Psoas muscle (tissue), 8 donors: ENCODE measurements around the gene SCAMP3. TPM values are rescaled to one million over a fixed set of nuclear protein-coding genes. Genes with fewer than 3 reads are reported as not detected.

Source experiments
- ATAC-seq, 4 donors: fragments of 200-7000 bp; cut with Tn5 transposase; one replicate each; pipeline ENCODE4 v1.9.1; 2020; ENCODE audit warnings: moderate library complexity in 3 of 4, mild to moderate bottlenecking in 2 of 4
- DNase-seq, 2 donors: peaks; one replicate each; pipeline ENCODE4 v3.0.0-alpha.2; 2020
- H3K27ac ChIP-seq: fragments of 200-600 bp; one replicate; pipeline ENCODE4 v1.8.0; 2022
- H3K27me3 ChIP-seq, 3 donors: fragments of 200-600 bp in 1 of 3; one replicate each; pipeline versions ENCODE4 v1.6.1 to v1.8.0; 2013 to 2022; ENCODE audit warnings: low read length in 2 of 3, mild to moderate bottlenecking in 2 of 3, moderate library complexity in 1 of 3; ENCODE audit not compliant: insufficient read depth in 3 of 3
- H3K36me3 ChIP-seq, 2 donors: fragments of 200-600 bp in 1 of 2; one replicate each; pipeline versions ENCODE4 v1.6.1 to v1.8.0; 2013 to 2022; ENCODE audit warnings: low read depth in 1 of 2, mild to moderate bottlenecking in 1 of 2, moderate library complexity in 1 of 2; ENCODE audit not compliant: insufficient read depth in 1 of 2
- H3K4me1 ChIP-seq: fragments of 200-600 bp; one replicate; pipeline ENCODE4 v1.8.0; 2022
- H3K4me3 ChIP-seq: fragments of 200-600 bp; one replicate; pipeline ENCODE4 v1.8.0; 2022; ENCODE audit warnings: mild to moderate bottlenecking
- H3K9me3 ChIP-seq: fragments of 200-600 bp; one replicate; pipeline ENCODE4 v1.8.0; 2022
- WGBS, 3 donors: extraction: QIAGEN DNeasy Blood & Tissue Kit; methylation state at CpG; one replicate each; pipeline versions ENCODE4 v1.1.6 to v1.1.7; 2013; 5-methylcytosine and 5-hydroxymethylcytosine counted together
- intact Hi-C, 2 donors: fragments of 100-400 bp; cut with DNase I; formaldehyde crosslinking; loops; one replicate each; pipeline versions ENCODE4 v1.11.0 to v1.14.2; 2022
- polyA plus RNA-seq, 3 donors: library from polyadenylated mRNA; stranded (reverse); fragments of 200-250 nt; gene quantifications; one replicate each; pipeline ENCODE4 v1.2.3, GENCODE V29; 2013
- total RNA-seq, 4 donors: library from RNA; stranded (reverse); fragmentation: NEBNext Ultra II Directional in 2 of 4; extraction: Animal tissue kit (Norgen Biotek cat#: 25700) in 2 of 4; gene quantifications; one replicate each; pipeline versions ENCODE4 v1.2.1 to v1.2.4, GENCODE V29; 2021 to 2023
- TF ChIP-seq, protein P1 (sequence below): fragments of 200-600 bp; IDR thresholded peaks from one replicate; pipeline ENCODE4 v1.8.0; 2022; ENCODE audit warnings: antibody characterized with exemption
- donor health status: healthy with polysubstance abuse.
- donor health status: DM: no; HTN: no; CAD: no; lungs with moderate emphysema.
- donor health status: Bipolar disorder and iron deficiency.
- donor health status: healthy.
- donor health status: DM: yes; HTN: yes; CAD: no.
- donor health status: DM: no; HTN: no; CAD: no.
- donor health status: DM: no; HTN: no; CAD: no.
- donor health status: DM: yes; HTN: yes; CAD: no.

Gene SCAMP3
- total and polyA plus RNA-seq, 7 donors = 49.5 to 159 (median 70.7) TPM

DNA sequence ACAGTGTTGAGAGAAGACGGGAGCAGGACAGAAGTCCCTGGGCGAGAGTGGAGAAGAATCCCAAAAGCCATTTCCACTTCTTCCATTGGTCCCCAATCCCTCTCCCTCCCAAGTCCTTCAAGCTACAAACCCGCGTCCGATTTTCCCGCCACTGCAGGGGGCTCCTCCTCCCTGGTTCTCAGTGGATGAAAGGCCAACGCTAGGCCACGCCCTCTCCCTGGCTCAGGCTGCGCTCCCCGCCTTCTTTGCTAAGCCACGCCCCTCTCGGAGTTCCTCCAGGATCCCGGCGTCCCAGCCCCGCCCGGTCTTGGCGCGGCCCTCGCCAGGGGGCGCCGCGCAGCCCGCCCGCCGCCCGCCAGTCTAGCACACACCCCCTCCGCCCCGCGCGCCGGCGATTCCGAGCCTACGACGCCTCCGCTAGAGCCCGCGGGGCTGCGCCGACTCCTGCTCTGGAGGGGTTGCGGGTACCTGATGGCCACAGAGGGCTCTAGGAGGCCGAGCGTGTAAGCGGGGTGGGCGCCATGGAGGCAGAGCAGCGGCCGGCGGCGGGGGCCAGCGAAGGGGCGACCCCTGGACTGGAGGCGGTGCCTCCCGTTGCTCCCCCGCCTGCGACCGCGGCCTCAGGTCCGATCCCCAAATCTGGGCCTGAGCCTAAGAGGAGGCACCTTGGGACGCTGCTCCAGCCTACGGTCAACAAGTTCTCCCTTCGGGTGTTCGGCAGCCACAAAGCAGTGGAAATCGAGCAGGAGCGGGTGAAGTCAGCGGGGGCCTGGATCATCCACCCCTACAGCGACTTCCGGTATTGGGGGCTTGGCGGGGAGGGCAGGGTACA lies 15.1 kb upstream of the SCAMP3 start, which contains the start of gene HCN3:
HCN3 (plus strand) TSS at position 394 of the 832 bp plus-strand sequence; CDS start at position 522, 128 bp downstream.
- DNase-seq = peak; percentile 97 to 99
- H3K4me1 ChIP-seq = peaks cover 19% of the 10 kb centered on the region
- H3K4me3 ChIP-seq = peak within 1 kb of the TSS; percentile 86
- TF ChIP-seq, protein P1, sequence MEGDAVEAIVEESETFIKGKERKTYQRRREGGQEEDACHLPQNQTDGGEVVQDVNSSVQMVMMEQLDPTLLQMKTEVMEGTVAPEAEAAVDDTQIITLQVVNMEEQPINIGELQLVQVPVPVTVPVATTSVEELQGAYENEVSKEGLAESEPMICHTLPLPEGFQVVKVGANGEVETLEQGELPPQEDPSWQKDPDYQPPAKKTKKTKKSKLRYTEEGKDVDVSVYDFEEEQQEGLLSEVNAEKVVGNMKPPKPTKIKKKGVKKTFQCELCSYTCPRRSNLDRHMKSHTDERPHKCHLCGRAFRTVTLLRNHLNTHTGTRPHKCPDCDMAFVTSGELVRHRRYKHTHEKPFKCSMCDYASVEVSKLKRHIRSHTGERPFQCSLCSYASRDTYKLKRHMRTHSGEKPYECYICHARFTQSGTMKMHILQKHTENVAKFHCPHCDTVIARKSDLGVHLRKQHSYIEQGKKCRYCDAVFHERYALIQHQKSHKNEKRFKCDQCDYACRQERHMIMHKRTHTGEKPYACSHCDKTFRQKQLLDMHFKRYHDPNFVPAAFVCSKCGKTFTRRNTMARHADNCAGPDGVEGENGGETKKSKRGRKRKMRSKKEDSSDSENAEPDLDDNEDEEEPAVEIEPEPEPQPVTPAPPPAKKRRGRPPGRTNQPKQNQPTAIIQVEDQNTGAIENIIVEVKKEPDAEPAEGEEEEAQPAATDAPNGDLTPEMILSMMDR = peak; percentile 64
- H3K9me3 ChIP-seq = no peaks in the 10 kb centered on the region
- intact Hi-C loops = loop anchor here (2.0 to 5.0 kb wide), 2 partner anchors 45 to 46 kb away; partner anchors contain the start of gene RUSC1 (in 1 of the 2)
- peak; percentile 85 to 91 (median 90) for ATAC-seq
- 1% methylated on average over 61 to 68 of the region's 68 CpGs for WGBS, 3 donors
- H3K27ac ChIP-seq = peak within 1 kb of the TSS; percentile 39
- no peaks in the 10 kb centered on the region for H3K27me3 ChIP-seq
- H3K36me3 ChIP-seq = no peaks in the 10 kb centered on the region

DNA sequence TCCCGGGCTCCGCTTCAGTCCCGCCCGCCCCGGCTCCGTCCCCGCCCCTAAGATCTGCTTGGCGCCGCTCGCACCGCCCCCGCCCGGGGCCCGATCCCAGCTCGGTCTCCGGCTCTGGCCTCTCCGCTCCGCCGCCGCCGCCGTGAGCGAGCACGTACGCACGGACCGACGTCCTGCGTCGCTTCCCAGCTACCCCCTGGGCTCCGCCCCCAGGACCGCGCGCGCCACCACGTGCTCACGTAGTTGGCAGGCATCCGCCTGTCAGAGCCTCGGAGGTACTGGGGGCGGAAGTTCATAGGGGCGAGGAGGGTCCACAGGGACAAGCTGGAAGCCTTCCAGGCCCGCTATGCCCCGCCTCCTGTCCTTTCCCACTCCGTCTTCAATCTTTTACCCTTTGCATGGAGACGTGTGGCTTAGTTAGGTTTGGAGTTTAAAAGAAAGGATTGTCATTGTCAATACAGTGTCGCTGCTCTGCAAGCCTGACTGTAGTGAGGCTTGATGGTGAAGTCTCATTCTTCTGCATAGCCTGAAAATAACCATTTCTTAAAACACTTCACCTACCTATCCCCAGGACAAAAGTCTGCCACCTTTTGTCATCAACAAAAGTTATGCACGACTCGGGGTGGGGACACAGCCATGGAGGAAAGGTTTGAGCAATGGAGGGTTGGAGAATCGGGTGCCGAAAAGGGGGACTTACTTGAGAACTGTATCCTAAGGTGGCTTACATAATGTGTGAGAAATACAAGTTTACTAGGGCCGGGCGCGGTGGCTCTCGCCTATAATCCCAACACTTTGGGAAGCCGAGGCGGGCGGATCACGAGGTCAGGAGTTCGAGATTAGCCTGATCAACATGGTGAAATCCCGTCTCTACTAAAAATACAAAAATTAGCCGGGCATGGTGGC lies 11.4 kb upstream of the SCAMP3 start, which contains the start of gene CLK2:
CLK2 (minus strand) TSS at position 162 of the 903 bp plus-strand sequence. CDS start 2,527 bp downstream, outside the sequence.
- DNase-seq = peak; percentile 97 to 98
- TF ChIP-seq, protein P1 = no peak
- peaks cover 4 to 29% of the 10 kb centered on the region in 2 donors for H3K36me3 ChIP-seq
- 11 to 23% (median 16%) methylated on average over 34 to 61 of the region's 61 CpGs for WGBS, 3 donors
- no peaks in the 10 kb centered on the region for H3K27me3 ChIP-seq
- ATAC-seq = peak; percentile 91 to 93 (median 92)
- H3K4me3 ChIP-seq = peak within 1 kb of the TSS; percentile 93
- H3K27ac ChIP-seq = peak within 1 kb of the TSS; percentile 96
- intact Hi-C loops = loop anchor here in 1 of 2 donors (5.0 kb wide), 1 partner anchor 34 kb away; the partner anchor contains the start of gene FDPS
- peaks cover 34% of the 10 kb centered on the region for H3K4me1 ChIP-seq
- H3K9me3 ChIP-seq = no peaks in the 10 kb centered on the region

DNA sequence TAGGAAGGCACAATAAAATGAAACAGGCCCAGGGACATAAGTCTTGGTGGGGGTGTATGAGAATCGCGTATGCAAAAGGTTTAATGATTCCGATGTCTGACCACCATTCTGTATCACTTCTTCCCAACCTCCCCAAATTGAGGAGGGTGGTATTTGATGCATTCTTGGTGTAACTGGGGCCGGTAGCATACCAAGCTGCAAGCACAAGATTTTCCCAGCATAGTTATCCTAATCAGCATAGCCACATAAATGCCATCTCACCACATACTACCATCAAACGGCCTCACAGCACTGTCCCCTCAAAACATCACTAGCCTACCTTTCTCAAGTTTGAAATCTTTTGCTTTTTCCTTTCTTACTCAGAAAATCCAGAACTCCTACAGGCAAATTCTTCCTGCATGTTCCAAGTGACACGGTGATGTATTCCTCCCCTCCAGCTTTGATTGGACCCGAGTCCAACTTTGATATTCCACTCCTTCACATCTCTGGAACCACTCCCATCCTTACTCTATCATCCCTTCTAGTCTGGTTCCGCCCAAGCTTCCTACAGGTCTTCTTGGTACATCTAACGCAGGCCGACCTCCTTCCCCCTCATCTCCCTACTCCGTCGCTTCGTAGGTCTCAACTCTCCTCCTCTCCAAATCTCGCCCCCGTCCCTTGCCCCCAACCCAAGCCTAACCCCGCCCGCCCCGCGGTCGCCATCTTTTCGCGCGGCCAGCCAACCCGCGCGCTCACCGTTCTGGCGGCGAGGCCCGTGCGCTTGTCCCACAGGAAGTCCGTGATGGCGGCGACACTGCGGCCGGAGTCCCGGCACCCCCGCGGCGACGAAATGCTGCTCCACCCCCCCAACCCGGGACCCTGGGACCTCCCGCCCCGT lies 10.5 kb upstream of the SCAMP3 start:
- ATAC-seq (peak; percentile 57 to 72 (median 62)), DNase-seq (no peak)
- peaks cover 30% of the 10 kb centered on the region for H3K4me1 ChIP-seq
- H3K4me3 ChIP-seq = peak overlapping the region; percentile 93
- H3K36me3 ChIP-seq = peaks cover 6 to 38% of the 10 kb centered on the region in 2 donors
- WGBS, 3 donors = 4 to 8% (median 5%) methylated on average over 29 to 44 of the region's 44 CpGs
- H3K27ac ChIP-seq = peak overlapping the region; percentile 96
- no peaks in the 10 kb centered on the region for H3K9me3 ChIP-seq
- TF ChIP-seq, protein P1 = no peak
- intact Hi-C loops = loop anchor here in 1 of 2 donors (5.0 kb wide), 1 partner anchor 35 kb away; the partner anchor contains the start of gene FDPS
- H3K27me3 ChIP-seq = no peaks in the 10 kb centered on the region

DNA sequence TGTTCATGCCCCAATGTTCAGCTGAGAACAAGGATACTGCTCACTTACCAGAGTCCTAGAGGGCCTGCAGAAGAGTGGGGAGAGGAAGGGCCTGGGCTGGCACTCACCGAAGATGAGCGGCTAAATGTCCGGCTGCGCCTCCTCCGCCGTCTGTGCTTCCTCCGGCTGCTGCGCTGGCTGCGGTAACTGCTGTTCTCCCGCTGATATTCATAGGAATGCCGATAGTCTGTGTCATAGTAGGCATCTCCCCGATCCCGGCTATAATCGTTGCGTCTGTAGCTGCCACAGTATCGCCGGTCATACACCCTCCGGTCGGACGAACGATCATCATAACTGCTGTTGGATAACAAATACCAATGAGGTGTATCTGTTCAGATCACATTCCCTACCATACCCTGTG lies 7.2 kb upstream of the SCAMP3 start:
- WGBS, 3 donors = 90 to 94% (median 91%) methylated on average over 21 of the region's 21 CpGs
- Histone ChIP-seq H3K9me3 (no peaks in the 10 kb centered on the region), H3K27ac (no peak overlapping the region), H3K36me3 (peaks cover 12 to 71% of the 10 kb centered on the region in 2 donors), H3K4me1 (peaks cover 25% of the 10 kb centered on the region), H3K4me3 (no peak overlapping the region), H3K27me3 (no peaks in the 10 kb centered on the region)
- intact Hi-C loops = no loop called here
- TF ChIP-seq, protein P1 = no peak
- DNase-seq = no peak
- ATAC-seq = no peak
